DMS53 (cell line): ENCODE data around the gene ARSJ.
"Not testable (repeated sequence)": the region's sequence is repeated elsewhere in the genome, so short reads cannot be mapped to it uniquely, and the experiment has no call there.

Experiments
- DNase-seq: peaks from one replicate; lab custom pipeline; 2025; lab: John Stamatoyannopoulos, UW

ARSJ gene

GRCh38 chr4:113979148-113979904 is at the start of gene ARSJ:
Gene ARSJ (minus strand): TSS chr4:113979647. CDS start chr4:113978834, 813 bp downstream.
- DNase-seq, result peak; percentile 71

- DNase-seq, result peak; percentile 53
Measured at GRCh38 chr4:114028071-114028470, 48.6 kb upstream of the ARSJ start.

GRCh38 chr4:114027596-114027995 is 48.1 kb upstream of the ARSJ start:
- peak; percentile 51 for DNase-seq

GRCh38 chr4:114026447-114026846 is 47.0 kb upstream of the ARSJ start:
- peak; percentile 87 for DNase-seq

GRCh38 chr4:114025176-114025777 is 45.8 kb upstream of the ARSJ start:
- DNase-seq, result peak; percentile 86

GRCh38 chr4:114021451-114021850 is 42.0 kb upstream of the ARSJ start:
- DNase-seq, result peak; percentile 78

GRCh38 chr4:114019969-114020358 is 40.5 kb upstream of the ARSJ start:
- DNase-seq, result no peak

GRCh38 chr4:114019276-114019968 is 40.0 kb upstream of the ARSJ start:
- DNase-seq, result no peak

GRCh38 chr4:114017120-114017917 is 37.9 kb upstream of the ARSJ start:
- DNase-seq, result no peak

- peak; percentile 15 for DNase-seq
Measured at GRCh38 chr4:114015444-114015899, 36.0 kb upstream of the ARSJ start.

GRCh38 chr4:114013201-114013600 is 33.8 kb upstream of the ARSJ start:
- peak; percentile 29 for DNase-seq

GRCh38 chr4:114012749-114013148 is 33.3 kb upstream of the ARSJ start:
- peak; percentile 57 for DNase-seq

GRCh38 chr4:114005569-114006442 is 26.4 kb upstream of the ARSJ start:
- no peak for DNase-seq

GRCh38 chr4:114004483-114005226 is 25.2 kb upstream of the ARSJ start:
- not testable (repeated sequence) for DNase-seq

- no peak for DNase-seq
Measured at GRCh38 chr4:113998531-113998930, 19.1 kb upstream of the ARSJ start.

GRCh38 chr4:113998079-113998478 is 18.6 kb upstream of the ARSJ start:
- DNase-seq, result no peak

GRCh38 chr4:113997206-113997605 is 17.8 kb upstream of the ARSJ start:
- DNase-seq, result no peak

GRCh38 chr4:113996599-113997177 is 17.2 kb upstream of the ARSJ start:
- no peak for DNase-seq

- DNase-seq, result no peak
Measured at GRCh38 chr4:113993887-113994286, 14.4 kb upstream of the ARSJ start.

GRCh38 chr4:113990886-113991285 is 11.4 kb upstream of the ARSJ start:
- DNase-seq, result peak; percentile 7
